Endothelial cell of coronary artery (primary cell): ENCODE measurements around the gene SLC38A4. TPM values are rescaled to one million over a fixed set of nuclear protein-coding genes. Genes with fewer than 3 reads are reported as not detected.

Experiments
- total RNA-seq: library from RNA; depleted of rRNA; stranded (reverse); fragments of >200 nt; gene quantifications from 2 replicates; pipeline ENCODE4 v1.2.3, GENCODE V29; 2014

The SLC38A4 gene, protein sequence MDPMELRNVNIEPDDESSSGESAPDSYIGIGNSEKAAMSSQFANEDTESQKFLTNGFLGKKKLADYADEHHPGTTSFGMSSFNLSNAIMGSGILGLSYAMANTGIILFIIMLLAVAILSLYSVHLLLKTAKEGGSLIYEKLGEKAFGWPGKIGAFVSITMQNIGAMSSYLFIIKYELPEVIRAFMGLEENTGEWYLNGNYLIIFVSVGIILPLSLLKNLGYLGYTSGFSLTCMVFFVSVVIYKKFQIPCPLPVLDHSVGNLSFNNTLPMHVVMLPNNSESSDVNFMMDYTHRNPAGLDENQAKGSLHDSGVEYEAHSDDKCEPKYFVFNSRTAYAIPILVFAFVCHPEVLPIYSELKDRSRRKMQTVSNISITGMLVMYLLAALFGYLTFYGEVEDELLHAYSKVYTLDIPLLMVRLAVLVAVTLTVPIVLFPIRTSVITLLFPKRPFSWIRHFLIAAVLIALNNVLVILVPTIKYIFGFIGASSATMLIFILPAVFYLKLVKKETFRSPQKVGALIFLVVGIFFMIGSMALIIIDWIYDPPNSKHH
- under 0.01 TPM in 1 of 2 replicates, not detected in the other for total RNA-seq

DNA sequence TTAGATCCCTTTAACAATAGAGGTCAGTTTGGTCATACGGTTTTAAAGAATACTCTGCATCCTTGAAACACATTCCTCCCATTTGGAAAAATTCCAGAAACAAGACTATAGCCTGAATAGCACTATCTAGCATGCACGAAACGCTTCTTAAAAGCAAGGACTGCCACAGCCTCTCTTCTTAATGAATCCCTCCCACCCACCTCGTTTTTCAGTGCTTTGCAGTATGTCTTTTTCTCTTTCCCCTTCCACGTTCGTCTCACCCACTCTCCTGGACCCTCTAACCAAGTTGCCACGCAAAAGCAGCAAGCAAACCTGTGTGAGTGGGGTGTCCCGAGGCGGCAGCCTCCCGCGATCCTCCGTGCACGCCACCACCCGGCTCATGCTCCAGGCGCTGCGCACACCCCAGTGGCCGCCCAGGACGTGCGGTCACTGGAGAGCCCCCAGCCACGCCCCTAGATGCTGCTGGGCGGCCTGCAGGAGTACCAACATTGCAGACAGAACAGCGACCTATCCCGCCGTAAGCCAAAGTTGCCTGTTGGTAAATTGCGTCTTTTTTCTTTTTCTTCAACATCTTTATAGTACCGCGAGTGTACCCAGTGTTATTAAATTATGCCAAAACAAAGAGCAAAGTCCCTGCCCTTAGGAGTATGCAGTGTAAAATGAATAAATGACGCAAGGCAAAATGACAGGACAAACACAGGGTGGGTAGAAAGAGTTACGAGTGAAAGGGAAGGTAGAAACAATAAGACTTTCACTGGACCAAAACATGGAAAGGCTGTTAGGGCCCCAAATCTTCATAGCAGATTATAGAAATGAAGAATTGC, at the start of gene SLC38A4:
TSS of gene SLC38A4 (minus strand) at position 407 of the 824 bp plus-strand sequence. CDS start 32,926 bp downstream, outside the sequence.

